HepG2 (cell line): ENCODE measurements around the gene JAGN1. TPM values are rescaled to one million over a fixed set of nuclear protein-coding genes. Genes with fewer than 3 reads are reported as not detected.

Source experiments
- ARNTL ChIP-seq: sonication (generic); formaldehyde crosslinking; IDR thresholded peaks from 2 replicates; pipeline ENCODE4 v1.4.0; 2020; ENCODE audit warnings: mild to moderate bottlenecking, missing genetic modification reagents
- BHLHE40 ChIP-seq: IDR thresholded peaks from 2 replicates; pipeline ENCODE4 v1.6.1; 2011; ENCODE audit warnings: low read length, improper control_type of control experiment
- BRD4 ChIP-seq: sonication (generic); formaldehyde crosslinking; IDR thresholded peaks from 2 replicates; pipeline ENCODE4 v1.4.0; 2020; ENCODE audit warnings: missing genetic modification reagents
- DNMT3B ChIP-seq: conservative IDR thresholded peaks from 2 replicates; pipeline ENCODE4 v1.6.1; 2016; ENCODE audit warnings: missing biosample characterization, control low read depth
- KLF12 ChIP-seq: sonication (generic); formaldehyde crosslinking; IDR thresholded peaks from 2 replicates; pipeline ENCODE4 v1.4.0; 2020; ENCODE audit warnings: missing genetic modification reagents, borderline replicate concordance
- MAFK ChIP-seq, 2 experiments: IDR thresholded peaks in 1 of 2; conservative IDR thresholded peaks in 1 of 2; 2 replicates each; pipeline ENCODE4 v1.6.1; 2011; ENCODE audit warnings: improper control_type of control experiment in 2 of 2, low read length in 2 of 2
- NCOA5 ChIP-seq: sonication (generic); formaldehyde crosslinking; IDR thresholded peaks from 2 replicates; pipeline ENCODE4 v1.4.0; 2020; ENCODE audit warnings: missing genetic modification reagents
- PLSCR1 ChIP-seq: sonication (generic); formaldehyde crosslinking; IDR thresholded peaks from 2 replicates; pipeline ENCODE4 v1.5.0; 2020; ENCODE audit warnings: missing genetic modification reagents, mild to moderate bottlenecking, borderline replicate concordance
- REL ChIP-seq: sonication (generic); formaldehyde crosslinking; conservative IDR thresholded peaks from 2 replicates; pipeline ENCODE4 v1.8.0; 2022; ENCODE audit warnings: mild to moderate bottlenecking, missing genetic modification reagents, moderate library complexity
- SNAPC2 ChIP-seq: sonication (generic); formaldehyde crosslinking; IDR thresholded peaks from 2 replicates; pipeline ENCODE4 v1.8.1; 2022; ENCODE audit warnings: mild to moderate bottlenecking, missing genetic modification reagents
- TSC22D2 ChIP-seq: sonication (generic); formaldehyde crosslinking; IDR thresholded peaks from 2 replicates; pipeline ENCODE4 v1.5.1; 2020; ENCODE audit warnings: missing genetic modification reagents, mild to moderate bottlenecking, borderline replicate concordance
- ZBTB43 ChIP-seq: sonication (generic); formaldehyde crosslinking; conservative IDR thresholded peaks from 2 replicates; pipeline ENCODE4 v1.4.0; 2020; ENCODE audit warnings: missing genetic modification reagents
- ZNF232 ChIP-seq: sonication (generic); formaldehyde crosslinking; IDR thresholded peaks from 2 replicates; pipeline ENCODE4 v1.4.0; 2020; ENCODE audit warnings: missing genetic modification reagents, borderline replicate concordance
- ZNF335 ChIP-seq: sonication (generic); formaldehyde crosslinking; IDR thresholded peaks from 2 replicates; pipeline ENCODE4 v1.4.0; 2020; ENCODE audit warnings: missing genetic modification reagents
- ZSCAN30 ChIP-seq: sonication (generic); formaldehyde crosslinking; IDR thresholded peaks from 2 replicates; pipeline ENCODE4 v1.5.0; 2020; ENCODE audit warnings: mild to moderate bottlenecking, missing genetic modification reagents
- ZZZ3 ChIP-seq: sonication (generic); formaldehyde crosslinking; IDR thresholded peaks from 2 replicates; pipeline ENCODE4 v1.4.0; 2020; ENCODE audit warnings: missing genetic modification reagents, mild to moderate bottlenecking, borderline replicate concordance
- polyA plus RNA-seq, 8 experiments: library from polyadenylated mRNA; depleted of rRNA in 3 of 8; stranded (reverse) in 7 of 8; unstranded in 1 of 8; fragments of >200 nt; fragmentation: Illumina TruSeq in 4 of 8; extraction: Trizol in 4 of 8; gene quantifications; 2 replicates each; pipeline versions ENCODE4 v1.2.1 to v1.2.3, GENCODE V29; 2011 to 2016; ENCODE audit warnings: low read depth in 4 of 8, missing spikeins in 1 of 8, mixed read lengths in 1 of 8; ENCODE audit not compliant: insufficient read depth in 1 of 8
- total RNA-seq, 5 experiments: library from RNA; depleted of rRNA; stranded (reverse); fragments of >200 nt; fragmentation: Illumina TruSeq; extraction: Trizol; gene quantifications; 2 replicates each; pipeline ENCODE4 v1.2.3, GENCODE V29; 2016; ENCODE audit warnings: low read depth in 1 of 5
- TF ChIP-seq, protein P1 (sequence below): sonication (generic); formaldehyde crosslinking; IDR thresholded peaks from 2 replicates; pipeline ENCODE4 v1.5.1; 2020; ENCODE audit warnings: mild to moderate bottlenecking, missing genetic modification reagents, moderate library complexity
- TF ChIP-seq, protein P2 (sequence below): sonication (generic); formaldehyde crosslinking; IDR thresholded peaks from 2 replicates; pipeline ENCODE4 v1.5.0; 2020; ENCODE audit warnings: mild to moderate bottlenecking, missing genetic modification reagents
- TF ChIP-seq, protein P3 (sequence below): sonication (generic); formaldehyde crosslinking; IDR thresholded peaks from 2 replicates; pipeline ENCODE4 v1.4.0; 2020; ENCODE audit warnings: mild to moderate bottlenecking, missing genetic modification reagents
- TF ChIP-seq, protein P4 (sequence below): sonication (generic); formaldehyde crosslinking; IDR thresholded peaks from 2 replicates; pipeline ENCODE4 v1.5.1; 2020; ENCODE audit warnings: missing genetic modification reagents, mild to moderate bottlenecking, borderline replicate concordance

The JAGN1 gene
- total and polyA plus RNA-seq, 2 of the 13 experiments (the other 11 are each of a cell fraction or from before 2014, with no cell fraction given) = 49.9 to 50.9 TPM

DNA sequence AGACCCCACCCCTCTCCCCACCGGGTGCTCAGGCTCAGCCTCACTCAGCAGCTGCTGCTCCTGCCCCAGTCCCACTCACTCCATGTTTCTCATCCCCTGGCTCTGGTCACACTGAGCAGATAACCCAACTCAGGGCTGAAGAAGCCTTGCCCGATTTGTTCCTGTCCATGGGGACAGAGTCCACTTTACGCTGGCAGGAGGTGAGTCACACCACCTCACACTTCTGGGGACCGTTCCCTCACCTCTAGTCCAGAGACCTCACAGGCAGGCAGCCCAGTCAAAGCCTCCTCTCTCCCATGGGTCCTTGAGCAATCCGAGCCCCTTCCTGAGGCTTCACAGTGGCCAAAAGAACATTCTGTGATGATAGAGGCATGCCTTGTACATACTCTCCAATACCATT, 11.7 kb upstream of the JAGN1 start (continued):
- TF ChIP-seq, protein P1, sequence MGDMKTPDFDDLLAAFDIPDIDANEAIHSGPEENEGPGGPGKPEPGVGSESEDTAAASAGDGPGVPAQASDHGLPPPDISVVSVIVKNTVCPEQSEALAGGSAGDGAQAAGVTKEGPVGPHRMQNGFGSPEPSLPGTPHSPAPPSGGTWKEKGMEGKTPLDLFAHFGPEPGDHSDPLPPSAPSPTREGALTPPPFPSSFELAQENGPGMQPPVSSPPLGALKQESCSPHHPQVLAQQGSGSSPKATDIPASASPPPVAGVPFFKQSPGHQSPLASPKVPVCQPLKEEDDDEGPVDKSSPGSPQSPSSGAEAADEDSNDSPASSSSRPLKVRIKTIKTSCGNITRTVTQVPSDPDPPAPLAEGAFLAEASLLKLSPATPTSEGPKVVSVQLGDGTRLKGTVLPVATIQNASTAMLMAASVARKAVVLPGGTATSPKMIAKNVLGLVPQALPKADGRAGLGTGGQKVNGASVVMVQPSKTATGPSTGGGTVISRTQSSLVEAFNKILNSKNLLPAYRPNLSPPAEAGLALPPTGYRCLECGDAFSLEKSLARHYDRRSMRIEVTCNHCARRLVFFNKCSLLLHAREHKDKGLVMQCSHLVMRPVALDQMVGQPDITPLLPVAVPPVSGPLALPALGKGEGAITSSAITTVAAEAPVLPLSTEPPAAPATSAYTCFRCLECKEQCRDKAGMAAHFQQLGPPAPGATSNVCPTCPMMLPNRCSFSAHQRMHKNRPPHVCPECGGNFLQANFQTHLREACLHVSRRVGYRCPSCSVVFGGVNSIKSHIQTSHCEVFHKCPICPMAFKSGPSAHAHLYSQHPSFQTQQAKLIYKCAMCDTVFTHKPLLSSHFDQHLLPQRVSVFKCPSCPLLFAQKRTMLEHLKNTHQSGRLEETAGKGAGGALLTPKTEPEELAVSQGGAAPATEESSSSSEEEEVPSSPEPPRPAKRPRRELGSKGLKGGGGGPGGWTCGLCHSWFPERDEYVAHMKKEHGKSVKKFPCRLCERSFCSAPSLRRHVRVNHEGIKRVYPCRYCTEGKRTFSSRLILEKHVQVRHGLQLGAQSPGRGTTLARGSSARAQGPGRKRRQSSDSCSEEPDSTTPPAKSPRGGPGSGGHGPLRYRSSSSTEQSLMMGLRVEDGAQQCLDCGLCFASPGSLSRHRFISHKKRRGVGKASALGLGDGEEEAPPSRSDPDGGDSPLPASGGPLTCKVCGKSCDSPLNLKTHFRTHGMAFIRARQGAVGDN (CRISPR knock-in tag) = peak; percentile 82
- no peak for TF ChIP-seq REL (CRISPR knock-in tag)
- TF ChIP-seq ARNTL (CRISPR knock-in tag) = no peak
- TF ChIP-seq, protein P2, sequence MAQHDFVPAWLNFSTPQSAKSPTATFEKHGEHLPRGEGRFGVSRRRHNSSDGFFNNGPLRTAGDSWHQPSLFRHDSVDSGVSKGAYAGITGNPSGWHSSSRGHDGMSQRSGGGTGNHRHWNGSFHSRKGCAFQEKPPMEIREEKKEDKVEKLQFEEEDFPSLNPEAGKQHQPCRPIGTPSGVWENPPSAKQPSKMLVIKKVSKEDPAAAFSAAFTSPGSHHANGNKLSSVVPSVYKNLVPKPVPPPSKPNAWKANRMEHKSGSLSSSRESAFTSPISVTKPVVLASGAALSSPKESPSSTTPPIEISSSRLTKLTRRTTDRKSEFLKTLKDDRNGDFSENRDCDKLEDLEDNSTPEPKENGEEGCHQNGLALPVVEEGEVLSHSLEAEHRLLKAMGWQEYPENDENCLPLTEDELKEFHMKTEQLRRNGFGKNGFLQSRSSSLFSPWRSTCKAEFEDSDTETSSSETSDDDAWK (CRISPR knock-in tag) = no peak
- no peak for TF ChIP-seq ZBTB43 (CRISPR knock-in tag)
- TF ChIP-seq BHLHE40 = peak; percentile 66
- TF ChIP-seq ZNF232 (CRISPR knock-in tag) = no peak
- no peak for TF ChIP-seq BRD4 (CRISPR knock-in tag)
- no peak for TF ChIP-seq SNAPC2 (CRISPR knock-in tag)
- no peak for TF ChIP-seq TSC22D2 (CRISPR knock-in tag)
- TF ChIP-seq ZZZ3 (CRISPR knock-in tag) = no peak
- no peak for TF ChIP-seq ZSCAN30 (CRISPR knock-in tag)
- TF ChIP-seq, protein P3, sequence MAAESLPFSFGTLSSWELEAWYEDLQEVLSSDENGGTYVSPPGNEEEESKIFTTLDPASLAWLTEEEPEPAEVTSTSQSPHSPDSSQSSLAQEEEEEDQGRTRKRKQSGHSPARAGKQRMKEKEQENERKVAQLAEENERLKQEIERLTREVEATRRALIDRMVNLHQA (CRISPR knock-in tag) = no peak
- no peak for TF ChIP-seq PLSCR1 (CRISPR knock-in tag)
- TF ChIP-seq MAFK (conservative IDR thresholded peaks at IDR 0.05 in 1 of 2, IDR thresholded peaks at IDR 0.05 in 1 of 2; ENCODE audit: low read length in 2 of 2) = no peak
- peak; percentile 68; the same call in 1 of the 2 replicates for TF ChIP-seq ZNF335
- TF ChIP-seq KLF12 = no peak
- no peak for TF ChIP-seq DNMT3B (CRISPR knock-in tag)
- TF ChIP-seq NCOA5 (CRISPR knock-in tag) = no peak
- TF ChIP-seq, protein P4, sequence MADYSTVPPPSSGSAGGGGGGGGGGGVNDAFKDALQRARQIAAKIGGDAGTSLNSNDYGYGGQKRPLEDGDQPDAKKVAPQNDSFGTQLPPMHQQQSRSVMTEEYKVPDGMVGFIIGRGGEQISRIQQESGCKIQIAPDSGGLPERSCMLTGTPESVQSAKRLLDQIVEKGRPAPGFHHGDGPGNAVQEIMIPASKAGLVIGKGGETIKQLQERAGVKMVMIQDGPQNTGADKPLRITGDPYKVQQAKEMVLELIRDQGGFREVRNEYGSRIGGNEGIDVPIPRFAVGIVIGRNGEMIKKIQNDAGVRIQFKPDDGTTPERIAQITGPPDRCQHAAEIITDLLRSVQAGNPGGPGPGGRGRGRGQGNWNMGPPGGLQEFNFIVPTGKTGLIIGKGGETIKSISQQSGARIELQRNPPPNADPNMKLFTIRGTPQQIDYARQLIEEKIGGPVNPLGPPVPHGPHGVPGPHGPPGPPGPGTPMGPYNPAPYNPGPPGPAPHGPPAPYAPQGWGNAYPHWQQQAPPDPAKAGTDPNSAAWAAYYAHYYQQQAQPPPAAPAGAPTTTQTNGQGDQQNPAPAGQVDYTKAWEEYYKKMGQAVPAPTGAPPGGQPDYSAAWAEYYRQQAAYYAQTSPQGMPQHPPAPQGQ (CRISPR knock-in tag) = no peak
